DOHH2 (cell line): ENCODE results near the gene OR6B2.

ENCODE experiments used
- H3F3A ChIP-seq: fragments of 200-600 bp; sonication (generic), shearing (Covaris generic); 2 replicates; pipeline ENCODE4 v1.6.0; 2016; ENCODE audit warnings: antibody characterized with exemption, mild to moderate bottlenecking; ENCODE audit not compliant: control insufficient read depth, insufficient read depth
- H3K27ac ChIP-seq: fragments of 200-600 bp; sonication (generic); 2 replicates; pipeline ENCODE4 v1.5.1; 2014; ENCODE audit warnings: low read depth, mild to moderate bottlenecking, low read length, moderate library complexity
- H3K27me3 ChIP-seq: fragments of 200-600 bp; sonication (generic); 2 replicates; pipeline ENCODE4 v1.6.1; 2014; ENCODE audit warnings: mild to moderate bottlenecking, low read length, mixed read lengths; ENCODE audit not compliant: control insufficient read depth
- H3K36me3 ChIP-seq: fragments of 200-600 bp; sonication (generic); 2 replicates; pipeline ENCODE4 v1.6.1; 2014; ENCODE audit warnings: mild to moderate bottlenecking, low read length, moderate library complexity, mixed read lengths; ENCODE audit not compliant: control insufficient read depth
- H3K4me1 ChIP-seq: fragments of 200-600 bp; sonication (generic); 2 replicates; pipeline ENCODE4 v1.6.1; 2014; ENCODE audit warnings: mild to moderate bottlenecking, low read length, mixed read lengths; ENCODE audit not compliant: control insufficient read depth
- H3K4me2 ChIP-seq: fragments of 200-600 bp; sonication (generic); 2 replicates; pipeline ENCODE4 v1.6.0; 2014; ENCODE audit warnings: mild to moderate bottlenecking, low read length, moderate library complexity
- H3K4me3 ChIP-seq: fragments of 200-600 bp; sonication (generic); 2 replicates; pipeline ENCODE4 v1.5.1; 2014; ENCODE audit warnings: mild to moderate bottlenecking, low read length, mixed read lengths
- H3K79me2 ChIP-seq: fragments of 200-600 bp; sonication (generic); 2 replicates; pipeline ENCODE4 v1.6.1; 2014; ENCODE audit warnings: mild to moderate bottlenecking, low read length, mixed read lengths; ENCODE audit not compliant: control insufficient read depth
- H3K9me2 ChIP-seq: fragments of 200-600 bp; sonication (generic); replicated peaks from 2 replicates; pipeline ENCODE4 v1.6.1; 2014; ENCODE audit warnings: mild to moderate bottlenecking, low read length, mixed read lengths; ENCODE audit not compliant: control insufficient read depth
- H3K9me3 ChIP-seq: fragments of 200-600 bp; sonication (generic); 2 replicates; pipeline ENCODE4 v1.6.1; 2014; ENCODE audit warnings: antibody characterized with exemption, low read length, mixed read lengths; ENCODE audit not compliant: control insufficient read depth, insufficient read depth
- H4K20me1 ChIP-seq: fragments of 200-600 bp; sonication (generic); 2 replicates; pipeline ENCODE4 v1.6.0; 2014; ENCODE audit warnings: low read depth, mild to moderate bottlenecking, antibody characterized with exemption, low read length, moderate library complexity; ENCODE audit not compliant: control insufficient read depth, insufficient read depth
- EZH2phosphoT487 ChIP-seq: fragments of 200-600 bp; sonication (generic); IDR thresholded peaks from 2 replicates; pipeline ENCODE4 v1.6.1; 2017; ENCODE audit warnings: borderline replicate concordance, mild to moderate bottlenecking, antibody characterized with exemption, low read length, moderate library complexity, mixed read lengths
- TF ChIP-seq, protein P1 (sequence below): fragments of 200-600 bp; sonication (generic); IDR thresholded peaks from one replicate; pipeline ENCODE4 v1.5.1; 2014; ENCODE audit warnings: antibody characterized with exemption, mild to moderate bottlenecking, low read depth, low read length; ENCODE audit not compliant: poor library complexity, severe bottlenecking

OR6B2 gene

GRCh38 chr2:240066489-240066888 is 36.3 kb upstream of the OR6B2 start:
- H3K4me3 ChIP-seq = no peak overlapping the region
- no peaks in the 10 kb centered on the region for H4K20me1 ChIP-seq
- H3K27ac ChIP-seq = no peak overlapping the region
- TF ChIP-seq EZH2phosphoT487 = no peak
- TF ChIP-seq, protein P1, sequence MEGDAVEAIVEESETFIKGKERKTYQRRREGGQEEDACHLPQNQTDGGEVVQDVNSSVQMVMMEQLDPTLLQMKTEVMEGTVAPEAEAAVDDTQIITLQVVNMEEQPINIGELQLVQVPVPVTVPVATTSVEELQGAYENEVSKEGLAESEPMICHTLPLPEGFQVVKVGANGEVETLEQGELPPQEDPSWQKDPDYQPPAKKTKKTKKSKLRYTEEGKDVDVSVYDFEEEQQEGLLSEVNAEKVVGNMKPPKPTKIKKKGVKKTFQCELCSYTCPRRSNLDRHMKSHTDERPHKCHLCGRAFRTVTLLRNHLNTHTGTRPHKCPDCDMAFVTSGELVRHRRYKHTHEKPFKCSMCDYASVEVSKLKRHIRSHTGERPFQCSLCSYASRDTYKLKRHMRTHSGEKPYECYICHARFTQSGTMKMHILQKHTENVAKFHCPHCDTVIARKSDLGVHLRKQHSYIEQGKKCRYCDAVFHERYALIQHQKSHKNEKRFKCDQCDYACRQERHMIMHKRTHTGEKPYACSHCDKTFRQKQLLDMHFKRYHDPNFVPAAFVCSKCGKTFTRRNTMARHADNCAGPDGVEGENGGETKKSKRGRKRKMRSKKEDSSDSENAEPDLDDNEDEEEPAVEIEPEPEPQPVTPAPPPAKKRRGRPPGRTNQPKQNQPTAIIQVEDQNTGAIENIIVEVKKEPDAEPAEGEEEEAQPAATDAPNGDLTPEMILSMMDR = no peak
- H3K9me3 ChIP-seq = no peaks in the 10 kb centered on the region
- H3K36me3 ChIP-seq = no peaks in the 10 kb centered on the region
- H3F3A ChIP-seq = no peaks in the 10 kb centered on the region
- H3K27me3 ChIP-seq = peaks cover 18% of the 10 kb centered on the region
- no peaks in the 10 kb centered on the region for H3K9me2 ChIP-seq
- no peak overlapping the region for H3K4me2 ChIP-seq
- no peaks in the 10 kb centered on the region for H3K4me1 ChIP-seq
- H3K79me2 ChIP-seq = no peaks in the 10 kb centered on the region

- Histone ChIP-seq H3K4me1 (no peaks in the 10 kb centered on the region), H3K36me3 (no peaks in the 10 kb centered on the region), H3K79me2 (no peaks in the 10 kb centered on the region), H4K20me1 (no peaks in the 10 kb centered on the region), H3K9me2 (no peaks in the 10 kb centered on the region), H3K27me3 (peaks cover 18% of the 10 kb centered on the region), H3K27ac (no peak overlapping the region), H3K4me2 (no peak overlapping the region), H3F3A (no peaks in the 10 kb centered on the region), H3K9me3 (no peaks in the 10 kb centered on the region), H3K4me3 (no peak overlapping the region)
- TF ChIP-seq, protein P1 = no peak
- no peak for TF ChIP-seq EZH2phosphoT487
Measured at GRCh38 chr2:240064898-240065297, 34.7 kb upstream of the OR6B2 start.

GRCh38 chr2:240060977-240061591 is 30.9 kb upstream of the OR6B2 start:
- Histone ChIP-seq H3K9me3 (no peaks in the 10 kb centered on the region), H3K79me2 (no peaks in the 10 kb centered on the region), H3K4me3 (no peak overlapping the region), H3K4me2 (no peak overlapping the region), H3K9me2 (no peaks in the 10 kb centered on the region), H3K27me3 (peaks cover 16% of the 10 kb centered on the region), H3K27ac (no peak overlapping the region), H3F3A (no peaks in the 10 kb centered on the region), H3K36me3 (no peaks in the 10 kb centered on the region), H3K4me1 (no peaks in the 10 kb centered on the region), H4K20me1 (no peaks in the 10 kb centered on the region)
- no peak for TF ChIP-seq EZH2phosphoT487
- TF ChIP-seq, protein P1 = peak; percentile 72
